IPS-20b (cell line): ENCODE data around the gene ASIC2.

Experiments
- H3K27ac ChIP-seq: one replicate; pipeline ENCODE4 v1.5.1; 2013; ENCODE audit warnings: low read length
- H3K27me3 ChIP-seq: 2 replicates; pipeline ENCODE4 v1.6.1; 2013; ENCODE audit warnings: mild to moderate bottlenecking, low read length, inconsistent platforms; ENCODE audit not compliant: insufficient read depth
- H3K36me3 ChIP-seq: 2 replicates; pipeline ENCODE4 v1.6.1; 2013; ENCODE audit warnings: low read depth, mild to moderate bottlenecking, inconsistent platforms, low read length, moderate library complexity; ENCODE audit not compliant: insufficient read depth
- H3K4me1 ChIP-seq: 2 replicates; pipeline ENCODE4 v1.6.1; 2013; ENCODE audit warnings: mild to moderate bottlenecking, control low read depth, inconsistent platforms, low read length, moderate library complexity; ENCODE audit not compliant: insufficient read depth
- H3K4me3 ChIP-seq: 2 replicates; pipeline ENCODE4 v1.5.1; 2013; ENCODE audit warnings: mild to moderate bottlenecking, low read length, inconsistent platforms
- H3K9ac ChIP-seq: 2 replicates; pipeline ENCODE4 v1.6.1; 2013; ENCODE audit warnings: low read depth, mild to moderate bottlenecking, inconsistent platforms, low read length, moderate library complexity
- H3K9me3 ChIP-seq: 2 replicates; pipeline ENCODE4 v1.6.1; 2013; ENCODE audit warnings: mild to moderate bottlenecking, low read depth, low read length, inconsistent platforms; ENCODE audit not compliant: insufficient read depth

ASIC2 gene

DNA sequence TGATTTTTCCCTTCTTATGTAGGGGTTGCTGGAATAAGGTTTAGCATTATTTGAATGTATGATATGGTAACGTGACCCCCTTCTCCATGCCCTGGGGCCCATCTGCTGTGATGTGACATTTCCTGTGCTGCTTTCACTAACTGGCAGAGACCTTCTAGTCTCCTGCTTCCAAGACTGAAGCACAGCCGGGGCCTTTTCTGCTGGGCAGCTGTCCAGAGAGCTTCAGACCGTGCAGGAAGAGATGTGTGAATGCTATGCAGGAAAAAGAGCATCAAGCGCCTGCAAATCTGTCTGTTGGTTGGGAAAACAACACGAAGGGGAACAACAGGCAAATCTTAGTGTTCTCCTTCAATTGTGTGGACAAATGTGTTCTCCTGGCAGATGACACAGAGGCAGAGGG, 173.0 kb downstream of the ASIC2 start:
- no peaks in the 10 kb centered on the region; the same call in 1 of the 2 replicates for H3K27me3 ChIP-seq
- H3K9me3 ChIP-seq, result no peaks in the 10 kb centered on the region
- no peak overlapping the region for H3K9ac ChIP-seq
- H3K4me1 ChIP-seq, result no peaks in the 10 kb centered on the region
- no peak overlapping the region for H3K27ac ChIP-seq
- H3K36me3 ChIP-seq, result no peaks in the 10 kb centered on the region
- no peak overlapping the region for H3K4me3 ChIP-seq

DNA sequence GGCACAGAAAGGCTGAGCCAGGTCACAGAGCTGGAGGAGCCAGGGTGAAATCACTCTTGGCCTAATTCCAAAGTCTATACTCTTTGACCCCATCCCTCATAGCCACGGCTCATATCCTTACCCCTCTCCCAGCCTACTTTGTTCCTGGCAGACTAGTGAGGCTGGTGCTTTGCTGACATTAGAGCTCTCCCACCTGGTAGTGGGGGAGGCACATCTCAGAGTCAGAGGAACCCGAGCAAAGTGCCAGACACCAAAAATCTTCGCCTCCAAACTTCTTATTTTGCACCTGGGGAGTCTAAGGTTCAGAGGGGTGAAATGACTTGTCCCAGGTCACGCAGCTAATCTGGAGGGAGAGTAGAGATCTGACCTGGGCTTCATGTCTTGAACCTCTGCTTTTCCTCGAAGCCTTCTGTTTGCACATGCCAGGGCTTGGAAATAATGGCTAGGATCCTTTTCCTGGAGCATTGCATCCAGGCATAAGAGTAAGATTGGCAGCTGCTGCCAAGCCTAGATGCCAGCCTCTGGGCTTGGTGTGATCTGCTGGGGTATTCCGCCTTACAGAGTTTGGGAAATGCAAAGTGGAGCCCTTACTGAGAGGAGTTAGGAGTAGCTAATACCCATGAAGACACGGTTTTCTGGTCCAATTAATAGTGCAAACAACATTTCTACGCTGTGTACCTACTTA, 174.6 kb downstream of the ASIC2 start:
- H3K4me3 ChIP-seq, result no peak overlapping the region
- no peaks in the 10 kb centered on the region; the same call in 1 of the 2 replicates for H3K27me3 ChIP-seq
- no peak overlapping the region for H3K27ac ChIP-seq
- no peaks in the 10 kb centered on the region for H3K9me3 ChIP-seq
- no peak overlapping the region for H3K9ac ChIP-seq
- H3K4me1 ChIP-seq, result no peaks in the 10 kb centered on the region
- no peaks in the 10 kb centered on the region for H3K36me3 ChIP-seq

GRCh38 chr17:33116021-33116551, 177.0 kb downstream of the ASIC2 start:
- Histone ChIP-seq H3K36me3 (no peaks in the 10 kb centered on the region), H3K9ac (no peak overlapping the region), H3K4me1 (no peaks in the 10 kb centered on the region), H3K27ac (no peak overlapping the region), H3K9me3 (no peaks in the 10 kb centered on the region), H3K27me3 (no peaks in the 10 kb centered on the region; the same call in 1 of the 2 replicates), H3K4me3 (no peak overlapping the region)

DNA sequence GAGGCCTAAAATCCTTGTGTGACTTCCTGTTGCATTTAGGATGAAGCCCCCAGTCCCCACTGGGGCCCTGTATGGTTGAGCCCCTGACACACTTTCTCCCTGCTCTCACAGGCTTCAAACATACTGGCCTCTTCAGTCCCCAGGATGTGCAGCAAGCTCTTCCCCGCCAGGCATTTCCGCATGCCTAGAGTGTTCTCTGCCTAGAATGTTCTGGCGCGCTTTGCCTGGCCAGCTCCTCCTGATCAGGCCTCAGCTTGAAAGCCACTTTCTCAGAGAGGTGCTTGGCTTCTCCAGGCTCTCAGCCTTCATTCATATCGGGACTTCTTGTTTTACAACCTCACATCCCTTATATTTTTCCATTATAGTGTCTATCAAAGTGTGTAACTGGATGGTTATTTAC, 177.7 kb downstream of the ASIC2 start:
- no peak overlapping the region for H3K4me3 ChIP-seq
- H3K4me1 ChIP-seq, result no peaks in the 10 kb centered on the region
- no peak overlapping the region for H3K9ac ChIP-seq
- no peaks in the 10 kb centered on the region; the same call in 1 of the 2 replicates for H3K27me3 ChIP-seq
- no peak overlapping the region for H3K27ac ChIP-seq
- no peaks in the 10 kb centered on the region for H3K36me3 ChIP-seq
- H3K9me3 ChIP-seq, result no peaks in the 10 kb centered on the region

DNA sequence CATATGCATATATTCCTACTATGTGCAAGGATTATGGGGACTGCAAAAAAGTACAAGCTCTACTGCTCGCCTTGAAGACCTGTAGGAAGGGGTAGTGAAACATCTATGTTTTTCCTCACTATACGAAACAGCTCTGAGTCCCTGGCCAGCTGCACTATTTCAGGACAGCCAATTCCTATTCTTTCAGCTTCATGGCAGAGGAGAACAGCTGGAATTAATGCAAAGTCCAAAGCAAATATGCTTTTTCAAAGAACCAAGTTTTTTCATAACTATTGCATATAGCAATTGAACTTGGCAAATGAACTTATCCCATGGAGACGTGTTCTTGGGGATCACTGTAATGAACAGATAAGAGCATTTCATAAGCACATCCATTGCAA, 179.1 kb downstream of the ASIC2 start:
- Histone ChIP-seq H3K27me3 (no peaks in the 10 kb centered on the region; the same call in 1 of the 2 replicates), H3K9ac (no peak overlapping the region), H3K4me1 (no peaks in the 10 kb centered on the region)

GRCh38 chr17:33113276-33113990, 179.7 kb downstream of the ASIC2 start:
- H3K27me3 ChIP-seq, result no peaks in the 10 kb centered on the region
- no peaks in the 10 kb centered on the region for H3K9me3 ChIP-seq
- no peak overlapping the region for H3K4me3 ChIP-seq
- no peaks in the 10 kb centered on the region for H3K4me1 ChIP-seq
- H3K27ac ChIP-seq, result no peak overlapping the region
- no peaks in the 10 kb centered on the region for H3K36me3 ChIP-seq
- H3K9ac ChIP-seq, result no peak overlapping the region

More for the DNA sequence above, 179.1 kb downstream of the ASIC2 start:
- Histone ChIP-seq H3K36me3 (no peaks in the 10 kb centered on the region), H3K4me3 (no peak overlapping the region), H3K9me3 (no peaks in the 10 kb centered on the region), H3K27ac (no peak overlapping the region)

- Histone ChIP-seq H3K4me1 (no peaks in the 10 kb centered on the region), H3K27ac (no peak overlapping the region), H3K27me3 (no peaks in the 10 kb centered on the region), H3K9me3 (no peaks in the 10 kb centered on the region), H3K4me3 (no peak overlapping the region), H3K36me3 (no peaks in the 10 kb centered on the region), H3K9ac (no peak overlapping the region)
Measured at GRCh38 chr17:33112763-33113162, 180.3 kb downstream of the ASIC2 start.

GRCh38 chr17:33109336-33110072, 183.6 kb downstream of the ASIC2 start:
- no peaks in the 10 kb centered on the region for H3K9me3 ChIP-seq
- H3K27me3 ChIP-seq, result no peaks in the 10 kb centered on the region
- no peaks in the 10 kb centered on the region for H3K4me1 ChIP-seq
- H3K9ac ChIP-seq, result no peak overlapping the region
- H3K36me3 ChIP-seq, result no peaks in the 10 kb centered on the region
- no peak overlapping the region for H3K27ac ChIP-seq
- H3K4me3 ChIP-seq, result no peak overlapping the region

DNA sequence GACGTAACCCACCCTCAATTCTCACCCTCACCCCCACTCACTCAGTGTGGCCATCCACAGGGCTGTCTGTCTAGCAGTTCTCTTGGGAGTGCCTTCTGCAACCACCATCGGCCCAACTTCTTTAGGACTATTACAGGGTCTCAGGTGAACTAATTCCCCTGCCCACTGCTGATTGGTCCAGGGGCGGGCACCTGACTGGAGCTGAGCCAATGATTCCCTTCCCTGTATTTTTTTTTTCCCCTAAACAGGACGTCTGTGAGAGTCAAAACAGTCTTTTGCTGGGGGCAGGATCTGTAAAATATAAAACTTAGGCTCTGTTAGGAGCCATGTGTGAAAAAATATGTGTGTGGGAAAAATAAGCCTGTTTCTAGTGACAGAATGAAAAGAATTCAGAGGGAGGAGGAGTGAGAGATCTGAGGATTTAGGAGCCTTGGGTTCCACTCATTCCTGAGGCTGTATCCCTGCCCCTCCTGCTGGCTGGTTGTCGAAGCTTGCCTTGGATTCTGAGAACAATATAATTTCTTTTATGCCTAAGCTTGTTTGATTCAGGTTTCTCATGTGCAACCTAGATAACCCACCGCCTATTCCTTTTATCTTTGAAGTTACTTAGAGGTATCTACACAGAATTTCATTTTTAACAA, 186.4 kb downstream of the ASIC2 start:
- no peaks in the 10 kb centered on the region for H3K9me3 ChIP-seq
- no peak overlapping the region for H3K9ac ChIP-seq
- H3K27me3 ChIP-seq, result no peaks in the 10 kb centered on the region
- no peaks in the 10 kb centered on the region for H3K36me3 ChIP-seq
- H3K4me3 ChIP-seq, result no peak overlapping the region
- no peak overlapping the region for H3K27ac ChIP-seq
- H3K4me1 ChIP-seq, result no peaks in the 10 kb centered on the region

DNA sequence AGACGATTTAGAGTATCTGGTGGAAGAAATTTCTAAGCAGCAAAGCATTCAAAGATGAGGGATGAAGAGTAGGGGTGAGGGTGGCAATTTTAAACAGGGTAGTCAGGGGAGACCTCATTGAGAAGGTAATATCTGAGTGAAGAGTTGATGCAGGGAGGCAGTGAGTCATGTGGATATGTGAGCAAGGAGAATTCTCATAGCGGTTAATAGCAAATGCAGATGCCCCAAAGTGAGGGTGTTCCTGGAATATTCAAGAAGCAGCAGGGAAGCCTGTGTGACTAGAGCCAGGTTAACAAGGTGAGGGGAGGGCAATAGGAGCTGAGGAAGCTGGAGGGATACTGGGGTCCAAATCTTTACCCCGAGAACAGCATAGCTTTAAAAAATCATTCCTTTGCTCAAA, 187.2 kb downstream of the ASIC2 start:
- Histone ChIP-seq H3K4me1 (no peaks in the 10 kb centered on the region), H3K9ac (no peak overlapping the region), H3K4me3 (no peak overlapping the region), H3K27ac (no peak overlapping the region), H3K27me3 (no peaks in the 10 kb centered on the region), H3K9me3 (no peaks in the 10 kb centered on the region), H3K36me3 (no peaks in the 10 kb centered on the region)

DNA sequence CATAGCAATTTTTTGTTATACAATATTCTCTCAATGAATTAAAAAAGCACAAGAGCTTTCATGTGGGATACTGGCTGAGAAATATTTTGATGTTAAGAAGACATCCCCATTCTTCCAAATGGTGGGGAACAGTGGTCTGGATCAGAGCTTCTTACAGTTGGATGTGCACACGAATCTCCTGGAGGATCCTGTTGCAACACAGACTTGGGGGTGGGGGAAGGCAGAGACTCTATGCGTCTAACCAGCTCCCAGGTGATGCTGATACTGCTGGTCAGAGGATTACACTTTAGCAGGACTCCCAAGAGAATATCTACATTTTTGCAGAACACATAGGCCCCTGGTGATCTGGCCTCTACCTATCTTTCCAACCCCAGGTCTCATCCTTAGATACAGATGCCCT, 193.2 kb downstream of the ASIC2 start:
- H3K9me3 ChIP-seq, result no peaks in the 10 kb centered on the region
- no peaks in the 10 kb centered on the region for H3K4me1 ChIP-seq
- H3K36me3 ChIP-seq, result no peaks in the 10 kb centered on the region
- no peak overlapping the region for H3K9ac ChIP-seq
- no peak overlapping the region for H3K4me3 ChIP-seq
- H3K27me3 ChIP-seq, result no peaks in the 10 kb centered on the region
- no peak overlapping the region for H3K27ac ChIP-seq
